Type B pancreatic cell (in vitro differentiated cells): ENCODE measurements around the gene RNF151. TPM values are rescaled to one million over a fixed set of nuclear protein-coding genes. Genes with fewer than 3 reads are reported as not detected.
A peak's percentile ranks its signal among the peaks of the same experiment; 100 is the strongest.
"Not testable (repeated sequence)": the region's sequence is repeated elsewhere in the genome, so short reads cannot be mapped to it uniquely, and the experiment has no call there.

Source experiments
- DNase-seq: peaks from one replicate; pipeline ENCODE4 v3.0.0; 2021; ENCODE audit warnings: mixed read lengths; ENCODE audit not compliant: unreplicated experiment; ENCODE audit errors: extremely low spot score
- H3K27ac Mint-ChIP-seq: 2 replicates; pipeline ENCODE4 v1.8.0; 2021; ENCODE audit warnings: mild to moderate bottlenecking, mixed read lengths
- H3K27me3 Mint-ChIP-seq: 2 replicates; pipeline ENCODE4 v1.8.0; 2021; ENCODE audit warnings: mixed read lengths
- H3K36me3 Mint-ChIP-seq: 2 replicates; pipeline ENCODE4 v1.8.0; 2021; ENCODE audit warnings: mixed read lengths
- H3K4me1 Mint-ChIP-seq: one replicate; pipeline ENCODE4 v1.8.0; 2021; ENCODE audit warnings: mixed read lengths; ENCODE audit not compliant: unreplicated experiment
- H3K4me3 Mint-ChIP-seq: 2 replicates; pipeline ENCODE4 v1.8.0; 2021; ENCODE audit warnings: mild to moderate bottlenecking, mixed read lengths
- H3K9me3 Mint-ChIP-seq: 2 replicates; pipeline ENCODE4 v1.8.0; 2021; ENCODE audit warnings: mixed read lengths
- total RNA-seq: library from RNA; stranded (reverse); gene quantifications from 2 replicates; pipeline ENCODE4 v1.2.1, GENCODE V29; 2021; ENCODE audit warnings: low replicate concordance
- TF ChIP-seq, protein P1 (sequence below): fragments of 200-600 bp; sonication (generic); conservative IDR thresholded peaks from 2 replicates; pipeline ENCODE4 v1.5.0; 2021; ENCODE audit warnings: antibody characterized with exemption, mild to moderate bottlenecking

Gene RNF151
- total RNA-seq, 1 donor from 2014 or later = not detected

DNA sequence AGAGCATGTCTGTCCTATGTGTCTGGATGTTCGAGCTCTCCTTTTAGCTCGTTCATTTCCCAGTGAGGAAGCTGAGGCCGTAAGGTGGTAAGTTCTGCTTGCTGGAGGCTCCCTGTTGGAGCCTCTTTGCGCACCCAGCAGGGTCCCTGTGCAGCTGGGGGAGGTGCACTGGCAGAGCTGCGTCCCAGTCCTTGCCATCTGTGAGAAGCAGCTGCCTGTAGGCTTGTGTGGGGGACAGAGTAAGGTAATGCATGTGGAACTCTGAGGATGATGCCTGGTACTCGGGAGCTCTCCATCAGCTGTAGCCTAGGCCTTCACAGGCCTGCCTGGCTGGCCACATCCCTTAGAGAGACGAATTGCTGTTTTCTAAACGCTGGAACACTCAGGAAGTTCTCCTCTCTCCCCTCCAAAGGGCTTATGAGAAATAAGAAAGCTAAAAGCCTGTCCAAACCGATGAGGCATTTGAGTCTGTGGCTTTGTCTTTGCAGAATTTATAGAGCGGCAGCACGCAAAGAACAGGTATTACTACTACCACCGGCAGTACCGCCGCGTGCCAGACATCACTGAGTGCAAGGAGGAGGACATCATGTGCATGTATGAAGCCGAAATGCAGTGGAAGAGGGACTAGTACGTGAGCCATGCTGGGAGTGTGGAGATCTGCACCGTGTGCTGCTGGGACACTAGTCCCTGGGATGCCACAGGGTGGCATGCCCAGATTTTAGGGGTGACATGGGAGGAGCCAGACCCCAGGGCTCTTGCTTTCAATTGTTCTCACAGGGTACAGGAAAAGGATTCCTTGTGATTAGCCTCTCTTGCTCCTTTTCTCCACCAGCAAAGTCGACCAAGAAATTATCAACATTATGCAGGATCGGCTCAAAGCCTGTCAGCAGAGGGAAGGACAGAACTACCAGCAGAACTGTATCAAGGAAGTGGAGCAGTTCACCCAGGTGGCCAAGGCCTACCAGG lies 5.7 kb upstream of the RNF151 start:
- Mint-ChIP-seq H3K27me3 (no peaks in the 10 kb centered on the region), H3K36me3 (peaks cover 13% of the 10 kb centered on the region), H3K27ac (peak overlapping the region; percentile 89), H3K4me1 (peaks cover 26% of the 10 kb centered on the region), H3K4me3 (peak overlapping the region; percentile 96), H3K9me3 (no peaks in the 10 kb centered on the region)
- no peak for DNase-seq
- TF ChIP-seq, protein P1, sequence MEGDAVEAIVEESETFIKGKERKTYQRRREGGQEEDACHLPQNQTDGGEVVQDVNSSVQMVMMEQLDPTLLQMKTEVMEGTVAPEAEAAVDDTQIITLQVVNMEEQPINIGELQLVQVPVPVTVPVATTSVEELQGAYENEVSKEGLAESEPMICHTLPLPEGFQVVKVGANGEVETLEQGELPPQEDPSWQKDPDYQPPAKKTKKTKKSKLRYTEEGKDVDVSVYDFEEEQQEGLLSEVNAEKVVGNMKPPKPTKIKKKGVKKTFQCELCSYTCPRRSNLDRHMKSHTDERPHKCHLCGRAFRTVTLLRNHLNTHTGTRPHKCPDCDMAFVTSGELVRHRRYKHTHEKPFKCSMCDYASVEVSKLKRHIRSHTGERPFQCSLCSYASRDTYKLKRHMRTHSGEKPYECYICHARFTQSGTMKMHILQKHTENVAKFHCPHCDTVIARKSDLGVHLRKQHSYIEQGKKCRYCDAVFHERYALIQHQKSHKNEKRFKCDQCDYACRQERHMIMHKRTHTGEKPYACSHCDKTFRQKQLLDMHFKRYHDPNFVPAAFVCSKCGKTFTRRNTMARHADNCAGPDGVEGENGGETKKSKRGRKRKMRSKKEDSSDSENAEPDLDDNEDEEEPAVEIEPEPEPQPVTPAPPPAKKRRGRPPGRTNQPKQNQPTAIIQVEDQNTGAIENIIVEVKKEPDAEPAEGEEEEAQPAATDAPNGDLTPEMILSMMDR = no peak

DNA sequence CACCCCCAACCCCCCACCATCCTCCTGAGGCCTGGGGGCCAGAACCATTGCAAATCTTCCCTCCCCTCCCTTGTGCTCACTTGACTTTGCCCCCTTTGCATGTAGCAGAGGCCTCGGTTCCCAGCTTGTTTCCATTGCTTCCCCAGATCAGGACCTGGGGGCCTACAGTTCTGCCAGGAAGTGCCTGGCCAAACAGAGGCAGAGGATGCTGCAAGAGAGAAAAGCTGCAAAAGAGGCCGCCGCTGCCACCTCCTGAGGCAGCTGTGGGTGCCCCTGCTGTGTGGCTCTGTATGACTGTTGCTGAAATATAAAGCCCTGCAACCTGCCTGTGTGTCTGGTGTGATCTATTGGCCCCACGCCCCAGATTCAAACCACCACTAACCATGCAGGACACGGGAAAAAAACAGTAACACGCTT lies 5.0 kb upstream of the RNF151 start:
- TF ChIP-seq, protein P1 = no peak
- DNase-seq = no peak
- H3K4me1 Mint-ChIP-seq = peaks cover 26% of the 10 kb centered on the region
- H3K27ac Mint-ChIP-seq = peak overlapping the region; percentile 89
- H3K36me3 Mint-ChIP-seq = peaks cover 13% of the 10 kb centered on the region
- H3K4me3 Mint-ChIP-seq = peak overlapping the region; percentile 70
- no peaks in the 10 kb centered on the region for H3K27me3 Mint-ChIP-seq
- H3K9me3 Mint-ChIP-seq = no peaks in the 10 kb centered on the region

GRCh38 chr16:1962161-1963153 lies 4.2 kb upstream of the RNF151 start:
- Mint-ChIP-seq H3K4me1 (peaks cover 26% of the 10 kb centered on the region), H3K4me3 (peak overlapping the region; percentile 94), H3K36me3 (peaks cover 13% of the 10 kb centered on the region), H3K27ac (peak overlapping the region; percentile 96)
- H3K27me3 Mint-ChIP-seq, DNase-seq, H3K9me3 Mint-ChIP-seq: not testable (repeated sequence)

GRCh38 chr16:1963806-1964505 lies 2.7 kb upstream of the RNF151 start:
- Mint-ChIP-seq H3K4me3 (peak overlapping the region; percentile 94), H3K9me3 (no peaks in the 10 kb centered on the region), H3K27ac (peak overlapping the region; percentile 96), H3K27me3 (no peaks in the 10 kb centered on the region), H3K36me3 (peaks cover 13% of the 10 kb centered on the region), H3K4me1 (peaks cover 26% of the 10 kb centered on the region)
- TF ChIP-seq, protein P1 = no peak
- no peak for DNase-seq

- Mint-ChIP-seq H3K36me3 (peaks cover 13% of the 10 kb centered on the region), H3K27me3 (no peaks in the 10 kb centered on the region), H3K9me3 (no peaks in the 10 kb centered on the region), H3K4me3 (peak within 1 kb of the TSS; percentile 94), H3K27ac (peak within 1 kb of the TSS; percentile 96), H3K4me1 (peaks cover 26% of the 10 kb centered on the region)
- peak; percentile 98 for DNase-seq
- TF ChIP-seq, protein P1 = no peak
Observed at GRCh38 chr16:1964506-1965395, 1.9 kb upstream of the RNF151 start, which contains the start of gene RPS2. TSS of gene RPS2 (minus strand) at chr16:1964826. CDS start at chr16:1964625, 201 bp downstream.
